Endothelial cell of umbilical vein (primary cell): Measurements from ENCODE around the gene EXT2. TPM values are rescaled to one million over a fixed set of nuclear protein-coding genes. Genes with fewer than 3 reads are reported as not detected.

ENCODE experiments used
- BruUV-seq: library from RNA; stranded (reverse); fragments of 400-500 nt; replicated peaks from 2 replicates; lab custom pipeline; 2021; lab: Mats Ljungman, UMichigan
- CTCF ChIA-PET: fragments of 300-600, 350-600 bp; sonication (Branson Sonifier 250); formaldehyde crosslinking; loops from one replicate; lab custom pipeline; 2021; ENCODE audit warnings: antibody characterized with exemption, inconsistent platforms; lab: Charles Lee
- POLR2A ChIA-PET: fragments of 300-600, 350-600 bp; sonication (Branson Sonifier 250); formaldehyde crosslinking; loops from one replicate; lab custom pipeline; 2021; ENCODE audit warnings: antibody characterized with exemption, inconsistent platforms; lab: Charles Lee
- DNase-seq: peaks from one replicate; pipeline ENCODE4 v3.0.0-alpha.2; 2011; ENCODE audit warnings: low read depth, low spot score
- FAIRE-seq: peaks from 2 replicates; lab custom pipeline; 2011; peaks lifted over from hg19 to GRCh38; lab: Jason Lieb, UNC
- H2AFZ ChIP-seq: 2 replicates; pipeline ENCODE4 v1.6.0; 2012; ENCODE audit warnings: low read depth, low read length, control low read depth, inconsistent platforms
- H3K27ac ChIP-seq: 2 replicates; pipeline ENCODE4 v1.5.1; 2011; ENCODE audit warnings: low read depth, mild to moderate bottlenecking, control low read depth, low read length, moderate library complexity; ENCODE audit not compliant: insufficient read depth
- H3K27me3 ChIP-seq, 2 experiments: 2 replicates each; pipeline versions ENCODE4 v1.6.0 to v1.6.1; 2011; ENCODE audit warnings: low read length in 2 of 2, mixed read lengths in 1 of 2; ENCODE audit not compliant: control insufficient read depth in 2 of 2, insufficient read depth in 2 of 2
- H3K36me3 ChIP-seq, 2 experiments: 2 replicates in 1 of 2; 3 replicates in 1 of 2; pipeline ENCODE4 v1.5.1; 2011; ENCODE audit warnings: low read length in 2 of 2, mild to moderate bottlenecking in 1 of 2, moderate library complexity in 1 of 2; ENCODE audit not compliant: control insufficient read depth in 2 of 2, insufficient read depth in 2 of 2; ENCODE audit errors: extremely low read depth in 1 of 2
- H3K4me1 ChIP-seq: 3 replicates; pipeline ENCODE4 v1.5.1; 2011; ENCODE audit warnings: mild to moderate bottlenecking, low read length; ENCODE audit not compliant: control insufficient read depth, insufficient read depth; ENCODE audit errors: extremely low read depth
- H3K4me2 ChIP-seq: 2 replicates; pipeline ENCODE4 v1.6.1; 2011; ENCODE audit warnings: low read length, control low read depth, mixed read lengths; ENCODE audit not compliant: insufficient read depth
- H3K4me3 ChIP-seq, 3 experiments: fragments of 200-600 bp in 1 of 3; sonication (generic), shearing (Covaris generic) in 1 of 3; replicated peaks in 1 of 3; 2 replicates each; pipeline ENCODE4 v1.5.1; 2011 to 2016; ENCODE audit warnings: control low read depth in 3 of 3, low read length in 3 of 3, mild to moderate bottlenecking in 2 of 3, inconsistent platforms in 1 of 3, low read depth in 1 of 3, moderate library complexity in 1 of 3; ENCODE audit not compliant: insufficient read depth in 1 of 3
- H3K79me2 ChIP-seq: 2 replicates; pipeline ENCODE4 v1.6.0; 2012; ENCODE audit warnings: low read length, inconsistent platforms; ENCODE audit not compliant: control insufficient read depth, insufficient read depth
- H3K9ac ChIP-seq: replicated peaks from 2 replicates; pipeline ENCODE3; 2011; ENCODE audit warnings: low read length, control low read depth; ENCODE audit not compliant: insufficient read depth; ENCODE audit errors: extremely low read depth
- H3K9me1 ChIP-seq: replicated peaks from 3 replicates; pipeline ENCODE4 v1.6.0; 2011; ENCODE audit warnings: mild to moderate bottlenecking, low read length; ENCODE audit not compliant: control insufficient read depth, insufficient read depth; ENCODE audit errors: extremely low read depth
- H3K9me3 ChIP-seq: replicated peaks from 2 replicates; pipeline ENCODE4 v1.5.1; 2012; ENCODE audit warnings: low read length, inconsistent platforms; ENCODE audit not compliant: control insufficient read depth, insufficient read depth
- H4K20me1 ChIP-seq: replicated peaks from 2 replicates; pipeline ENCODE3; 2011; ENCODE audit warnings: mild to moderate bottlenecking, low read length; ENCODE audit not compliant: control insufficient read depth, insufficient read depth; ENCODE audit errors: extremely low read depth
- EZH2 ChIP-seq: IDR thresholded peaks from 2 replicates; pipeline ENCODE4 v1.6.1; 2012; ENCODE audit warnings: borderline replicate concordance, low read depth, mild to moderate bottlenecking, moderate library complexity, low read length, inconsistent platforms; ENCODE audit not compliant: severe bottlenecking
- FOS ChIP-seq: IDR thresholded peaks from 2 replicates; pipeline ENCODE4 v1.6.1; 2011; ENCODE audit warnings: mild to moderate bottlenecking, low read length, moderate library complexity, borderline replicate concordance; ENCODE audit not compliant: insufficient read depth
- GATA2 ChIP-seq: IDR thresholded peaks from 2 replicates; pipeline ENCODE4 v1.7.0; 2011; ENCODE audit warnings: low read depth, mild to moderate bottlenecking, moderate library complexity, mixed read lengths, low read length; ENCODE audit not compliant: insufficient read length, insufficient read depth
- JUN ChIP-seq: IDR thresholded peaks from 2 replicates; pipeline ENCODE4 v1.6.1; 2011; ENCODE audit warnings: borderline replicate concordance, low read depth; ENCODE audit not compliant: insufficient read length, insufficient read depth
- MAX ChIP-seq: IDR thresholded peaks from 2 replicates; pipeline ENCODE4 v1.6.1; 2011; ENCODE audit not compliant: insufficient read depth, insufficient read length
- MYC ChIP-seq: IDR thresholded peaks from one replicate; pipeline ENCODE4 v1.6.1; 2011; ENCODE audit warnings: mild to moderate bottlenecking, low read depth, low read length
- POLR2A ChIP-seq: IDR thresholded peaks from 2 replicates; pipeline ENCODE4 v1.6.1; 2012; ENCODE audit warnings: low read depth, mild to moderate bottlenecking, control low read depth, low read length
- POLR2AphosphoS5 ChIP-seq: IDR thresholded peaks from 2 replicates; pipeline ENCODE4 v1.6.1; 2012; ENCODE audit warnings: low read depth, mild to moderate bottlenecking, control low read depth, low read length, moderate library complexity; ENCODE audit not compliant: insufficient read depth
- dilution Hi-C: fragments of 300-500 bp; cut with MboI; formaldehyde crosslinking; loops from one replicate; pipeline ENCODE4 v1.15.0; 2019; ENCODE audit warnings: low sequenced_read_pairs; ENCODE audit not compliant: extremely low pct_ligation_motif_present
- intact Hi-C: fragments of 100-400 bp; cut with micrococcal nuclease; formaldehyde crosslinking; loops from one replicate; pipeline ENCODE4 v1.10.0; 2022
- polyA plus RNA-seq, 4 experiments: library from polyadenylated mRNA; depleted of rRNA in 3 of 4; stranded (reverse) in 3 of 4; unstranded in 1 of 4; fragments of >200 nt; gene quantifications; 2 replicates each; pipeline versions ENCODE4 v1.2.1 to v1.2.3, GENCODE V29; 2011 to 2012; ENCODE audit warnings: missing spikeins in 1 of 4
- total RNA-seq: library from RNA; stranded (reverse); gene quantifications from 2 replicates; pipeline ENCODE4 v1.2.3, GENCODE V29; 2021
- TF ChIP-seq, protein P1 (sequence below), 2 donors: IDR thresholded peaks; 1 replicate in 1 of 2; 2 replicates in 1 of 2; pipeline ENCODE4 v1.5.1; 2011; ENCODE audit warnings: low read length in 2 of 2, mild to moderate bottlenecking in 2 of 2, moderate library complexity in 2 of 2, control low read depth in 1 of 2, inconsistent platforms in 1 of 2, low read depth in 1 of 2; ENCODE audit not compliant: insufficient read depth in 1 of 2; ENCODE audit errors: extremely low read depth in 1 of 2

Gene EXT2
- total and polyA plus RNA-seq, 2 donors (not counting 3 experiments of a cell fraction or from before 2014, with no cell fraction given) = 50.9 to 60.3 TPM

DNA sequence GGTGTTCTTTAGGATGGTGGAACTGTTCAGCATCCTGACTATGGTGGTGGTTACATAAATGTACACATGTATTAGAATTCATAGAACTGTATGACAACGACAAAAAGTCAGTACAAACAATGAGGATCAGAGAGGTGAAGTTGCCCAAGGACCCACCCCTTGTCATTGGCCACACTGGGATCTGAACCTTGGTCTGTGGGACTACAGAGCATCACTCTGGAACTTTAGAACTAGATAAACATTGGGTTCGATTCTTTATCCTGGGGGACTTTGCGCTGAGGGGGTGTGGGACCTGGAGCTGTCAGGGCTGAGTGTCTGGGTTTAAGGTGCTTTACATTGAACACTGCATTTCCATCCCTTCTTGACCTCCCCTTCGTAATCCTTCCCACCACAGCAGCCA is 12.8 kb upstream of the EXT2 start:
- no peaks in the 10 kb centered on the region for H3K9me1 ChIP-seq
- H3K4me3 ChIP-seq = no peak overlapping the region
- H3K79me2 ChIP-seq = no peaks in the 10 kb centered on the region
- no TSS peak for BruUV-seq
- H2AFZ ChIP-seq = no peak overlapping the region
- H3K4me1 ChIP-seq = no peaks in the 10 kb centered on the region
- POLR2A ChIA-PET = no interaction called here
- no peak overlapping the region for H3K9ac ChIP-seq
- CTCF ChIA-PET = interaction anchor here (6.7 kb wide), 1 partner anchor 12 kb away, joined by 45 read pairs; the partner anchor contains the start of gene EXT2
- FAIRE-seq = no peak
- H3K4me2 ChIP-seq = no peak overlapping the region
- no peak for TF ChIP-seq POLR2AphosphoS5
- no peak for TF ChIP-seq MYC
- TF ChIP-seq GATA2 = no peak
- TF ChIP-seq, protein P1, sequence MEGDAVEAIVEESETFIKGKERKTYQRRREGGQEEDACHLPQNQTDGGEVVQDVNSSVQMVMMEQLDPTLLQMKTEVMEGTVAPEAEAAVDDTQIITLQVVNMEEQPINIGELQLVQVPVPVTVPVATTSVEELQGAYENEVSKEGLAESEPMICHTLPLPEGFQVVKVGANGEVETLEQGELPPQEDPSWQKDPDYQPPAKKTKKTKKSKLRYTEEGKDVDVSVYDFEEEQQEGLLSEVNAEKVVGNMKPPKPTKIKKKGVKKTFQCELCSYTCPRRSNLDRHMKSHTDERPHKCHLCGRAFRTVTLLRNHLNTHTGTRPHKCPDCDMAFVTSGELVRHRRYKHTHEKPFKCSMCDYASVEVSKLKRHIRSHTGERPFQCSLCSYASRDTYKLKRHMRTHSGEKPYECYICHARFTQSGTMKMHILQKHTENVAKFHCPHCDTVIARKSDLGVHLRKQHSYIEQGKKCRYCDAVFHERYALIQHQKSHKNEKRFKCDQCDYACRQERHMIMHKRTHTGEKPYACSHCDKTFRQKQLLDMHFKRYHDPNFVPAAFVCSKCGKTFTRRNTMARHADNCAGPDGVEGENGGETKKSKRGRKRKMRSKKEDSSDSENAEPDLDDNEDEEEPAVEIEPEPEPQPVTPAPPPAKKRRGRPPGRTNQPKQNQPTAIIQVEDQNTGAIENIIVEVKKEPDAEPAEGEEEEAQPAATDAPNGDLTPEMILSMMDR (IDR thresholded peaks at IDR 0.05; ENCODE audit: extremely low read depth in 1 of 2, insufficient read depth in 1 of 2, low read depth in 1 of 2, low read length in 2 of 2) = no peak
- no peak for TF ChIP-seq EZH2
- no peak for TF ChIP-seq JUN
- TF ChIP-seq MAX = no peak
- TF ChIP-seq FOS = no peak
- no peak for TF ChIP-seq POLR2A
- no peak overlapping the region for H3K27ac ChIP-seq
- DNase-seq = no peak
- dilution Hi-C loops (no loop called here), intact Hi-C loops (no loop called here)
- no peaks in the 10 kb centered on the region for H4K20me1 ChIP-seq
- H3K27me3 ChIP-seq = peaks cover 13 to 26% of the 10 kb centered on the region in 2 experiments
- no peaks in the 10 kb centered on the region for H3K36me3 ChIP-seq
- H3K9me3 ChIP-seq = no peaks in the 10 kb centered on the region
